HL-60 (cell line): ENCODE measurements around the gene SLC25A2.

Experiments
- DNase-seq, 2 experiments: peaks; one replicate each; pipeline ENCODE4 v3.0.0-alpha.2; 2010 to 2020; ENCODE audit warnings: low read depth in 1 of 2, low spot score in 1 of 2
- H3K27ac ChIP-seq: fragments of 250-450 bp; sonication (Bioruptor Pico); replicated peaks from 2 replicates; pipeline ENCODE4 v1.5.1; 2020; ENCODE audit warnings: mild to moderate bottlenecking, moderate library complexity
- H3K27me3 ChIP-seq: fragments of 250-450 bp; sonication (Bioruptor Pico); 2 replicates; pipeline ENCODE4 v1.5.1; 2021; ENCODE audit warnings: mild to moderate bottlenecking, moderate library complexity; ENCODE audit not compliant: insufficient read depth, poor library complexity, severe bottlenecking
- H3K4me3 ChIP-seq: replicated peaks from 2 replicates; pipeline ENCODE4 v1.5.1; 2011; ENCODE audit warnings: mild to moderate bottlenecking, control low read depth, low read length; ENCODE audit not compliant: insufficient read depth
- CTCF ChIP-seq: IDR thresholded peaks from one replicate; pipeline ENCODE4 v1.5.1; 2011; ENCODE audit warnings: low read length, control low read depth, inconsistent platforms; ENCODE audit not compliant: insufficient read depth
- GABPA ChIP-seq: IDR thresholded peaks from 2 replicates; pipeline ENCODE4 v1.6.1; 2012; ENCODE audit warnings: low read depth
- POLR2AphosphoS5 ChIP-seq: IDR thresholded peaks from 2 replicates; pipeline ENCODE4 v1.6.1; 2012; ENCODE audit warnings: low read depth
- REST ChIP-seq: IDR thresholded peaks from 2 replicates; pipeline ENCODE4 v1.6.1; 2012; ENCODE audit warnings: low read depth; ENCODE audit not compliant: insufficient replicate concordance
- SPI1 ChIP-seq: IDR thresholded peaks from 2 replicates; pipeline ENCODE4 v1.6.1; 2012; ENCODE audit warnings: low read depth, mild to moderate bottlenecking, borderline replicate concordance

SLC25A2 gene

GRCh38 chr5:141258948-141259347, 44.9 kb downstream of the SLC25A2 start:
- H3K4me3 ChIP-seq = no peak overlapping the region
- TF ChIP-seq SPI1 = no peak
- TF ChIP-seq CTCF = no peak
- TF ChIP-seq REST = no peak
- TF ChIP-seq GABPA = no peak
- TF ChIP-seq POLR2AphosphoS5 = no peak
- DNase-seq = no peak
- no peak overlapping the region for H3K27ac ChIP-seq
- no peaks in the 10 kb centered on the region for H3K27me3 ChIP-seq

- no peaks in the 10 kb centered on the region for H3K27me3 ChIP-seq
- no peak overlapping the region for H3K4me3 ChIP-seq
- DNase-seq = no peak
- TF ChIP-seq REST (no peak), POLR2AphosphoS5 (no peak), SPI1 (no peak), GABPA (no peak), CTCF (no peak)
- H3K27ac ChIP-seq = no peak overlapping the region
Measured at GRCh38 chr5:141258464-141258863, 45.4 kb downstream of the SLC25A2 start.
